Colonic mucosa (tissue), 4 donors: ENCODE data around the gene PAPSS2. TPM values are rescaled to one million over a fixed set of nuclear protein-coding genes. Genes with fewer than 3 reads are reported as not detected.
"Not testable (repeated sequence)": the region's sequence is repeated elsewhere in the genome, so short reads cannot be mapped to it uniquely, and the experiment has no call there.

Experiments
- DNase-seq: peaks from one replicate; pipeline ENCODE4 v3.0.0-alpha.2; 2020
- H3K27ac ChIP-seq: fragments of 200-600 bp; one replicate; pipeline ENCODE4 v1.8.0; 2021
- H3K27me3 ChIP-seq: fragments of 200-600 bp; one replicate; pipeline ENCODE4 v1.8.0; 2021
- H3K36me3 ChIP-seq: fragments of 200-600 bp; one replicate; pipeline ENCODE4 v1.8.0; 2021
- H3K4me1 ChIP-seq: fragments of 200-600 bp; one replicate; pipeline ENCODE4 v1.8.0; 2021; ENCODE audit warnings: mild to moderate bottlenecking
- H3K4me3 ChIP-seq: fragments of 200-600 bp; one replicate; pipeline ENCODE4 v1.8.0; 2021
- H3K9ac ChIP-seq, 2 donors: one replicate each; pipeline ENCODE4 v1.7.0; 2013; ENCODE audit warnings: control low read depth in 2 of 2, low read depth in 2 of 2, low read length in 2 of 2
- H3K9me3 ChIP-seq: fragments of 200-600 bp; one replicate; pipeline ENCODE4 v1.8.0; 2021
- intact Hi-C: fragments of 100-400 bp; cut with DNase I; formaldehyde crosslinking; loops from one replicate; pipeline ENCODE4 v1.14.1; 2022
- total RNA-seq, 2 donors: library from RNA; stranded (reverse); fragmentation: NEBNext Ultra II Directional in 1 of 2; extraction: Animal tissue kit (Norgen Biotek cat#: 25700) in 1 of 2; gene quantifications; one replicate each; pipeline ENCODE4 v1.2.1, GENCODE V29; 2021
- TF ChIP-seq, protein P1 (sequence below): fragments of 200-600 bp; IDR thresholded peaks from one replicate; pipeline ENCODE4 v1.8.0; 2022; ENCODE audit warnings: antibody characterized with exemption, mild to moderate bottlenecking
- donor health status: healthy.
- donor health status: DM: no; HTN: no; CAD: no.
- donor health status: DM: no; HTN: no; CAD: no.

PAPSS2 gene
- total RNA-seq, 2 donors from 2014 or later, result 279 to 310 TPM

DNA sequence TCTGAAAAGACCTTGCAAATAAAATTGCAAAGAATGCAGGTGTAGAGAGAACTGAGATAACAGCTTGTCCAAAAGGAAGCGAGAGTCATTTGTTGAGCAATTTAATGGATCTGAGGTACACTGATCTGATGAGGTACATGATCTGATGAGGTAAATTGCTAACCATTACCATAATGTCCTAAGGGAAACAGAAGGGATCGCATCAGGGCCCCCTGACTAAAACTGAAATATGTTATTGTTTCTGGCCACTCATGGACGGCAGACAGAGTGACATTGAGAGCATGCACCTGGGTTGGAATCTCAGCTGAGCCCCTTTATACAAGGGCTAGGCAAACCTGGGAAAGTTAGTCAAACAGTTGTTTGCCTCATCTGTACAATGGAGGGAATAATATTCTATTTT is 15.8 kb upstream of the PAPSS2 start:
- H3K27me3 ChIP-seq, result no peaks in the 10 kb centered on the region
- H3K36me3 ChIP-seq, result no peaks in the 10 kb centered on the region
- intact Hi-C loops, result no loop called here
- TF ChIP-seq, protein P1, sequence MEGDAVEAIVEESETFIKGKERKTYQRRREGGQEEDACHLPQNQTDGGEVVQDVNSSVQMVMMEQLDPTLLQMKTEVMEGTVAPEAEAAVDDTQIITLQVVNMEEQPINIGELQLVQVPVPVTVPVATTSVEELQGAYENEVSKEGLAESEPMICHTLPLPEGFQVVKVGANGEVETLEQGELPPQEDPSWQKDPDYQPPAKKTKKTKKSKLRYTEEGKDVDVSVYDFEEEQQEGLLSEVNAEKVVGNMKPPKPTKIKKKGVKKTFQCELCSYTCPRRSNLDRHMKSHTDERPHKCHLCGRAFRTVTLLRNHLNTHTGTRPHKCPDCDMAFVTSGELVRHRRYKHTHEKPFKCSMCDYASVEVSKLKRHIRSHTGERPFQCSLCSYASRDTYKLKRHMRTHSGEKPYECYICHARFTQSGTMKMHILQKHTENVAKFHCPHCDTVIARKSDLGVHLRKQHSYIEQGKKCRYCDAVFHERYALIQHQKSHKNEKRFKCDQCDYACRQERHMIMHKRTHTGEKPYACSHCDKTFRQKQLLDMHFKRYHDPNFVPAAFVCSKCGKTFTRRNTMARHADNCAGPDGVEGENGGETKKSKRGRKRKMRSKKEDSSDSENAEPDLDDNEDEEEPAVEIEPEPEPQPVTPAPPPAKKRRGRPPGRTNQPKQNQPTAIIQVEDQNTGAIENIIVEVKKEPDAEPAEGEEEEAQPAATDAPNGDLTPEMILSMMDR, result no peak
- DNase-seq, result no peak
- no peak overlapping the region for H3K27ac ChIP-seq
- no peaks in the 10 kb centered on the region for H3K9me3 ChIP-seq
- no peak overlapping the region for H3K9ac ChIP-seq
- no peaks in the 10 kb centered on the region for H3K4me1 ChIP-seq
- no peak overlapping the region for H3K4me3 ChIP-seq

DNA sequence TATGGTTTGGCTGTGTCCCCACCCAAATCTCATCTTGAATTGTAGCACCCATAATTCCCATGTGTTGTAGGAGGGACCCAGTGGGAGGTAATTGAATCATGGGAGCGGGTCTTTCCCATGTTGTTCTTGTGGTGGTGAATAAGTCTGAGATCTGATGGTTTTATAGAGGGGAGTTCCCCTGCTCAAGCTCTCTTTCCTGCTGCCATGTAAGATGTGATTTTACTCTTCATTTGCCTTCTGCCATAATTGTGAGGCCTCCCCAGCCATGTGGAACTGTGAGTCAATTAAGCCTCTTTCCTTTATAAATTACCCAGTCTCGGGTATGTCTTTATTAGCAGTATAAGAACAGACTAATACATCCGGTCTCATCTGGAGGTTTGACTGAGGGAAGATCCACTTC is 15.2 kb upstream of the PAPSS2 start:
- intact Hi-C loops, H3K9me3 ChIP-seq, H3K36me3 ChIP-seq, DNase-seq, H3K9ac ChIP-seq, H3K27me3 ChIP-seq, H3K27ac ChIP-seq, H3K4me1 ChIP-seq, H3K4me3 ChIP-seq: not testable (repeated sequence)

DNA sequence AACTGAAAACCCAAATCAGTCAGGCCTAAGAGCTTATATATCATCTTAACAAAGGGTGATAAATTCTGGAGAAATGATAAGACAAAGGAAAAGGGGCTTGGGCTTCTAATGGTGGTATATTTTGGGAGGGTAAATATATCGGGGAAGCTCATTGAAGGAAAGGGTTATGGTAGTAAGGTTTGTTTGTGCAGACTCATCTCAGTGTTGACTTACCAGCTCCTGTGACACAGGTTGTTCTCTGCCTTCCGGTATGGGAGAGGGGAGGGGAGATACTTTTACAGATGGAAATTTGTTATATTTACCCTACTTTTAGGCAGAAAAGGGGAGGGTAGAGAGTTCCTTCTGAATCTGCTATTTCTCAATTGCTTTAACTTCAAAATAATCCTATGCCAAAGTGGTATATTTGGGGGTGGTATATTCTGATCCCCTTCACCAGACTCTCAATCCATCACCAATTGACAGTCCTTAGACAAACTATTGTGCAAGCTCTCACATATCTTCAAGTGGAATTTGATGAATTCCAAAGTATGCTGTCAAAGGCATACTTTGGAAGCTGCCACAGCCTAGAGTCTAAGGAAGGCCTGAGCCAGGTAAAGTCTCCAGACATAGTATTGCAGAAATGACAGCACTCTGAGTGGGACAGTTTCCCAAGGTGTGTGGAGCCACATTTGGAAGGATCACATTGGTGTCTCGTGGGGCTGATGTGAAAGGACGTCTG is 13.3 kb upstream of the PAPSS2 start:
- TF ChIP-seq, protein P1, result no peak
- H3K4me3 ChIP-seq, result no peak overlapping the region
- no peaks in the 10 kb centered on the region for H3K9me3 ChIP-seq
- DNase-seq, result no peak
- no peak overlapping the region for H3K27ac ChIP-seq
- H3K27me3 ChIP-seq, result no peaks in the 10 kb centered on the region
- no peaks in the 10 kb centered on the region for H3K4me1 ChIP-seq
- H3K36me3 ChIP-seq, result no peaks in the 10 kb centered on the region
- no peak overlapping the region for H3K9ac ChIP-seq
- intact Hi-C loops, result no loop called here

DNA sequence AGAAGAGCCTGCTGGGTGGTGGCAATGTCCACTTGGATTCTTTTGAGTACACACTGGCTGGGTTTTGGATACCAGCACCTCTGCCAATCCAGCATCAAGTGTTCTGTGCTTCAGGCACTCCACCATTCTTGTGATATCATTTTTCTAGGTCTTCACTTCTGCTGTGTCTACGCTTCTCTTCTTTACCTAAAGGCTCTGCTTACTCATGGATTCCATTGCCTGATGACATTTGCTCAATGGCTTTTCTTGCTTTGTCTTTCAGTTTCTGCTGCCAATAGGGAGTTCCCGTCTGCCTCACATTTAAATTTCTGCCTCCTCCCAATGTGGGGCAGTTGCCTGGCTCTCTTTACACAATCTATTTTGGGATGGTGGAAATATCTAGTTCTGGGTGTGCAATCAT is 12.7 kb upstream of the PAPSS2 start:
- Histone ChIP-seq H3K36me3 (no peaks in the 10 kb centered on the region), H3K27ac (no peak overlapping the region), H3K4me1 (no peaks in the 10 kb centered on the region), H3K27me3 (no peaks in the 10 kb centered on the region), H3K9ac (no peak overlapping the region), H3K9me3 (no peaks in the 10 kb centered on the region), H3K4me3 (no peak overlapping the region)
- no peak for DNase-seq
- intact Hi-C loops, result no loop called here
- TF ChIP-seq, protein P1, result no peak

DNA sequence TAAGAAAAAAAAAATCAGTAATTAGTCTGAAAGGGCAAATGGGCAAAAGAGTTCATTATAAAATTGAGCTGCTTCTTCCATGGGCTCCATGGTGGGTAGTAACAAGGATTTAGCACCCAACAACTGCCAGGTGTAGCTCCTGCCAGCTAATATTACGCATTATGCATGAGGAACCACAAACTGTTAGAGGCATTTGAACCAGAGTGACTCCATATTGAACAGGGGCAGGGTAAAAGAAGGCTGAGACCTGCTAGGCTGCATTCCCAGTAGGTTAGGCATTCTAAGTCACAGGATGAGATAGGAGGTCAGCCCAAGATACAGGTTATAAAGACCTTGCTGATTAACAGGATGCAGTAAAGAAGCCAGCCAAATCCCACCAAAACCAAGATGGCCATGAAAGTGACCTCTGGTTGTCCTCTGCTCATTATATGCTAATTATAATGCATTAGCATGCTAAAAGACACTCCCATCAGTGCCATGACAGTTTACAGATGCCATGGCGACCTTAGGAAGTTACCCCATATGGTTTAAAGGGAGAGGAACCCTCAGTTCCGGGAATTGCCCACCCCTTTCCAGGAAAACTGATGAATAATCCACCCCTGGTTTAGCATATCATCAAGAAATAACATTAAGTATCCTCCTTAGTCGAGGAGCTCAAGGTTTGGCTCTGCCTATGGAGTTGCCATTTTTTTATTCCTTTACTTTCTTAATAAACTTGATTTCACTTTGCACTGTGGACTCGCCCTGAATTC is 8.7 kb upstream of the PAPSS2 start:
- intact Hi-C loops, result loop anchor here (10.0 kb wide), 1 partner anchor 116 kb away; no protein-coding TSS in a partner anchor
- Histone ChIP-seq H3K27ac (no peak overlapping the region), H3K4me1 (no peaks in the 10 kb centered on the region), H3K36me3 (no peaks in the 10 kb centered on the region), H3K9ac (no peak overlapping the region), H3K4me3 (no peak overlapping the region), H3K9me3 (no peaks in the 10 kb centered on the region), H3K27me3 (no peaks in the 10 kb centered on the region)
- TF ChIP-seq, protein P1, result no peak
- DNase-seq, result no peak

DNA sequence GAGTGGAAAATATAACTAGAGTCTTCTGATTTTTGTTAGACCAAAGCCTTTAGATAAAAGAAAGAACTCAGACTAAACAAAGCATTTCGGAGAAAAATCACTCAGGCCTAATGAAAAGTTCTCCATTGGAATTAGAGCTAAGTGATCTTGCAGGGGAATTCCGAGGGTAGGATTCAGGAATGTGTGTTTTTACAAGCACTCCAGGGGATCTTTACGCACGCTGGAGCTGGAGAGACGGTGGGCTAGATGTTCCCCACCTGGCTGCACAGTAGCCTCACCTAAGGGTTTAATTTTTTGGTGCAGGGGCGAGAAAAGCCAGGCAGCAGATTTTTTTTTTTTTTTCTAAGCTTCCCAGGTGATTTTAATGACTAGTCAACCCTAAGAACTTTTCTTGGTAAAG is 7.9 kb upstream of the PAPSS2 start:
- intact Hi-C loops, result loop anchor here (10.0 kb wide), 1 partner anchor 117 kb away; no protein-coding TSS in a partner anchor
- Histone ChIP-seq H3K4me3 (no peak overlapping the region), H3K27me3 (no peaks in the 10 kb centered on the region), H3K4me1 (no peaks in the 10 kb centered on the region), H3K9me3 (no peaks in the 10 kb centered on the region), H3K36me3 (no peaks in the 10 kb centered on the region), H3K27ac (no peak overlapping the region), H3K9ac (no peak overlapping the region)
- TF ChIP-seq, protein P1, result no peak
- DNase-seq, result no peak
